ENCODE data around the gene APOL1. TPM values are rescaled to one million over a fixed set of nuclear protein-coding genes. Genes with fewer than 3 reads are reported as not detected.
A peak's percentile ranks its signal among the peaks of the same experiment; 100 is the strongest.
"Not testable (repeated sequence)": the region's sequence is repeated elsewhere in the genome, so short reads cannot be mapped to it uniquely, and the experiment has no call there.

The APOL1 gene, protein sequence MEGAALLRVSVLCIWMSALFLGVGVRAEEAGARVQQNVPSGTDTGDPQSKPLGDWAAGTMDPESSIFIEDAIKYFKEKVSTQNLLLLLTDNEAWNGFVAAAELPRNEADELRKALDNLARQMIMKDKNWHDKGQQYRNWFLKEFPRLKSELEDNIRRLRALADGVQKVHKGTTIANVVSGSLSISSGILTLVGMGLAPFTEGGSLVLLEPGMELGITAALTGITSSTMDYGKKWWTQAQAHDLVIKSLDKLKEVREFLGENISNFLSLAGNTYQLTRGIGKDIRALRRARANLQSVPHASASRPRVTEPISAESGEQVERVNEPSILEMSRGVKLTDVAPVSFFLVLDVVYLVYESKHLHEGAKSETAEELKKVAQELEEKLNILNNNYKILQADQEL
- total RNA-seq = 1.8 and 3.1 TPM in 2 replicates

DNA sequence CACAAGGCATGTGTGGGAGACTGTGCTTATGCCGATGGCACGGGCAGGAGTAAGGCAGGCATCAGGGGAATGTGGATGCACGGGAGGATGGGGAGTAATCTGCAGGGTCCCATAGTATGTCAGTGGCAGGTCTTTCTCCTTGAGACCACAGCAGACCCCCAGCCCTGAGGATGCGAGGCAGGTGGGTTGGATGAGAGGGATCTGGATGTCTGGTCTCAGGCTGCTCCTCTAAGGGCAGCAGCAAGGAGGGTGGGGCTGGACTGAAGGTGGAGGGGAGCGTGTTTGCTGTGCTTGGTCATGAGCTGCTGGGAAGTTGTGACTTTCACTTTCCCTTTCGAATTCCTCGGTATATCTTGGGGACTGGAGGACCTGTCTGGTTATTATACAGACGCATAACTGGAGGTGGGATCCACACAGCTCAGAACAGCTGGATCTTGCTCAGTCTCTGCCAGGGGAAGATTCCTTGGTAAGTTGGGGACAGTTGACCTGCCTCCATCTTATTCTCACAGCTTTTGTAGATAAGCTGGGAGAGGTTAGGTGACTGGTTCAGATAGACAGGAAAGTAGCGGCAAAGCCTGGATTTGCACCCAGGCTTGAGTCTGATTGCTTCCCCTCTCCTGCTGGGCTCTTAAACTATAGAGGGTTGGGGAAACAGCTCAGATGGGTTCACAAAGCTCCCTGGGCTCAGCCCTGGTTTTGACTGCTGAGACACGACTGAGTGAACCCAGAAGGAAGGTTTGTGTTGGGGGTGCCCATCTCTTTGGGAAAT lies at the start of gene APOL1:
APOL1 (plus strand) TSS at position 380 of the 769 bp plus-strand sequence. CDS start 1,823 bp downstream, outside the sequence.
- FAIRE-seq (peak; percentile 18), DNase-seq (ENCODE audit: low read depth) (peak; percentile 56)
- no peaks in the 10 kb centered on the region for H3K36me3 ChIP-seq (ENCODE audit: control insufficient read depth, insufficient read depth, low read length)
- H3K4me3 ChIP-seq (ENCODE audit: low read depth, low read length) = peak within 1 kb of the TSS; percentile 27
- TF ChIP-seq, protein P1, sequence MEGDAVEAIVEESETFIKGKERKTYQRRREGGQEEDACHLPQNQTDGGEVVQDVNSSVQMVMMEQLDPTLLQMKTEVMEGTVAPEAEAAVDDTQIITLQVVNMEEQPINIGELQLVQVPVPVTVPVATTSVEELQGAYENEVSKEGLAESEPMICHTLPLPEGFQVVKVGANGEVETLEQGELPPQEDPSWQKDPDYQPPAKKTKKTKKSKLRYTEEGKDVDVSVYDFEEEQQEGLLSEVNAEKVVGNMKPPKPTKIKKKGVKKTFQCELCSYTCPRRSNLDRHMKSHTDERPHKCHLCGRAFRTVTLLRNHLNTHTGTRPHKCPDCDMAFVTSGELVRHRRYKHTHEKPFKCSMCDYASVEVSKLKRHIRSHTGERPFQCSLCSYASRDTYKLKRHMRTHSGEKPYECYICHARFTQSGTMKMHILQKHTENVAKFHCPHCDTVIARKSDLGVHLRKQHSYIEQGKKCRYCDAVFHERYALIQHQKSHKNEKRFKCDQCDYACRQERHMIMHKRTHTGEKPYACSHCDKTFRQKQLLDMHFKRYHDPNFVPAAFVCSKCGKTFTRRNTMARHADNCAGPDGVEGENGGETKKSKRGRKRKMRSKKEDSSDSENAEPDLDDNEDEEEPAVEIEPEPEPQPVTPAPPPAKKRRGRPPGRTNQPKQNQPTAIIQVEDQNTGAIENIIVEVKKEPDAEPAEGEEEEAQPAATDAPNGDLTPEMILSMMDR (IDR thresholded peaks at IDR 0.05; ENCODE audit: insufficient read depth, low read length, severe bottlenecking) = no peak
- H3K27me3 ChIP-seq (ENCODE audit: control insufficient read depth, insufficient read depth, low read length) = no peaks in the 10 kb centered on the region

DNA sequence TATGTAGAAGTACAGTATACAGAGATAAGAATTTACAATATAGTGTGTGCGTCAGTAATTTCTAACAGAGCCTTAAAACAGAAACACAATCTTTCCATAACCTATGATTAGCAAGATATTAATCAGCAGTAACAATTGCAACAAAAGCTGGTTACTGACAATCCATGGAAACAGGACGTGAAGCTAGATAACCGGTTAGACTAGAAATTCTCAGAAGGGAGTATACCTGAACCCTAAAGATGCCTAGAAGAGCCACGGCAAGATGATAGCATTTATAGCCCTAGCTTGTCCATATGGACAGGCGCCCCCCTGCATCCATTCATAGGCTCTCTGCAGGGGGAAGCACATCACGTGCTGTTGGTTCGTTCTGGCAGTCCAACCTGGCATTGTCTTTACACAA lies 49.5 kb upstream of the APOL1 start:
- not testable (repeated sequence) for FAIRE-seq

DNA sequence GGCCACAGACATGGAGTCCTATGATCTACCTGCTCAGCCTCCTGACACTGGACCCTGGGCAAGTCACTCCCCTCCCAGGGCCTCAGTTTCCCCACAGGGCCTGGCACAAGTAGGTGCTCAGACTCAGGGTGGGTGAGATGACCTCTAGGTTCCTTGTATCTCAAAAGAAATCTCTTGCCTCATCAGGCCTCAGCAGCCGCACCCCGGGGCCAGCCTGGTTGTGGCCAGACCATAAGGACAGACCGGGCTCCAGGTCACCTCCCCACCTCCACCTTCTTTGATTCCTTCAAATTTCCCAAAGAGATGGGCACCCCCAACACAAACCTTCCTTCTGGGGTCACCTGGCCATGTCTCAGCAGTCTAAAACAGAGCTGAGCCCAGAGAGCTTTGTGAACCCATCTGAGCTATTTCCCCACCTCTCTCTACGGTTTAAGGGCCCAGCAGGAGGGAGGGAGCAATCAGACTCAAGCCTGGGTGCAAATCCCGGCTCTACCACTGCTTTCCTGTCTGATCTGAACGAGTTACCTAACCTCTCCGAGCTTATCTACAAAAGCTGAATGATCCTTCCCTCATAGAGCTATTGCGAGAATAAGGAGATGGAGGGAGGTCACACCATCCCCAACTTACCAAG lies 48.8 kb upstream of the APOL1 start:
- DNase-seq (ENCODE audit: low read depth) (no peak), FAIRE-seq (peak; percentile 32)
- Histone ChIP-seq H3K27me3 (ENCODE audit: control insufficient read depth, insufficient read depth, low read length) (no peaks in the 10 kb centered on the region), H3K4me3 (ENCODE audit: low read depth, low read length) (no peak overlapping the region), H3K36me3 (ENCODE audit: control insufficient read depth, insufficient read depth, low read length) (no peaks in the 10 kb centered on the region)
- TF ChIP-seq, protein P1 (IDR thresholded peaks at IDR 0.05; ENCODE audit: insufficient read depth, low read length, severe bottlenecking) = no peak

More for the DNA sequence above, 49.5 kb upstream of the APOL1 start:
- H3K4me3 ChIP-seq (ENCODE audit: low read depth, low read length); H3K36me3 ChIP-seq (ENCODE audit: control insufficient read depth, insufficient read depth, low read length); H3K27me3 ChIP-seq (ENCODE audit: control insufficient read depth, insufficient read depth, low read length): not testable (repeated sequence)
- peak; percentile 78 for DNase-seq (ENCODE audit: low read depth)

DNA sequence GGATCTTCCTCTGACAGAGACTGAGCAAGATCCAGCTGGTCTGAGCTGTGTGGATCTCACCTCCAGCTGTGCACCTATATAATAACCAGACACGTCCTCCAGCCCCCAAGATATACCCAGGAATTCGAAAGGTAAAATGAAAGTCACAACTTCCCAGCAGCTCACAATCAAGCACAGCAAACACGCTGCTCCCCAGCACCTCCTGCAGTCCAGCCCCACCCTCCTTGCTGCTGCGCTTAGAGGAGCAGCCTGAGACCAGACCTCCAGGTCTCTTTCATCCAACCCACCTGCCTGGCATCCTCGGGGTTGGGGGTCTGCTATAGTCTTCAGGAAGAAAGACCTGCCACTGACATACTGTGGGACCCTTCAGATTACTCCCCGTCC lies 48.3 kb upstream of the APOL1 start:
- TF ChIP-seq, protein P1 (IDR thresholded peaks at IDR 0.05; ENCODE audit: insufficient read depth, low read length, severe bottlenecking) = peak; percentile 22
- H3K27me3 ChIP-seq (ENCODE audit: control insufficient read depth, insufficient read depth, low read length) = no peaks in the 10 kb centered on the region
- H3K36me3 ChIP-seq (ENCODE audit: control insufficient read depth, insufficient read depth, low read length) = no peaks in the 10 kb centered on the region
- no peak for FAIRE-seq
- no peak for DNase-seq (ENCODE audit: low read depth)
- no peak overlapping the region for H3K4me3 ChIP-seq (ENCODE audit: low read depth, low read length)

DNA sequence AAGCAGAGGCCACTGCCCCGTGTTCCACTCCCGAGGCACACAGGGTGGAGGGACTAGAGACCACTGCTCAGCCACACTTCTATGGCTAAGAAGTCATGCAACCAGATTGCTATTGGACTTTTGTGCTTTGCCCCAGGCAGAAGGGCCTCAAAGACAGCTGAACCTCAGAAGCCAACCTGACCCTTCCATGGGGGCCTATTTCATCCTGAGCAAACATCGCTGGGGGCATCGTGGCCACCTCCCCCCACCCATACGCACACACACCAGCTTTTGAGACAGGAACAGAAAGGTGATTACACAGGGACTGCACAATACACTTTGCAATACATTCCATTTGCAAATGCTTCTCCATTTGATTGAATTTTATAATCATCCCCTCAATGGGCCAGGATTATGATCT lies 47.4 kb upstream of the APOL1 start:
- FAIRE-seq = peak; percentile 18
- H3K27me3 ChIP-seq (ENCODE audit: control insufficient read depth, insufficient read depth, low read length); DNase-seq (ENCODE audit: low read depth); H3K4me3 ChIP-seq (ENCODE audit: low read depth, low read length); H3K36me3 ChIP-seq (ENCODE audit: control insufficient read depth, insufficient read depth, low read length): not testable (repeated sequence)

DNA sequence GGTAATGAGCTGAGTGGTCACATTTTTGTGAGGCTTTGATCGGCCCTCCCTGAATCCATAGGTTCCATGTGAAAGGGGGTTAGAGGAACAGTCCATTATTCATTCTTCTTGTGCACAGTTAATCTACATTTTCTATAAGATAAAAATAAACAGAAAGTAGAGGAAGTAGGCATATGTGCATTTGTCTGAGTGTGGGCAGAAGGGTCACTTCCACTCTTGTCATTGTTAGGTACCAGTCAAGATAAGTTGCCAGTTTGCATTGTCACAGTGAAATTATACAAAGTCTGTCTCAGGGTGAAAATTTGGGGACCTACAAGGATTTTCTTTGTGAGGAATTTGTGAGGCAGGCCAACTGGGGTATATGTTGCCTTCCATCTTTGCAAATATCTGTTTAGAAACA lies 46.7 kb upstream of the APOL1 start:
- H3K36me3 ChIP-seq (ENCODE audit: control insufficient read depth, insufficient read depth, low read length) = no peaks in the 10 kb centered on the region
- TF ChIP-seq, protein P1 (IDR thresholded peaks at IDR 0.05; ENCODE audit: insufficient read depth, low read length, severe bottlenecking) = no peak
- no peak for FAIRE-seq
- H3K27me3 ChIP-seq (ENCODE audit: control insufficient read depth, insufficient read depth, low read length) = no peaks in the 10 kb centered on the region
- H3K4me3 ChIP-seq (ENCODE audit: low read depth, low read length) = no peak overlapping the region
- no peak for DNase-seq (ENCODE audit: low read depth)
